ENCODE measurements around the gene KBTBD13. TPM values are rescaled to one million over a fixed set of nuclear protein-coding genes. Genes with fewer than 3 reads are reported as not detected.

Gene KBTBD13
- total and polyA plus RNA-seq, 2 experiments from 2014 or later, result not detected

- no peaks in the 10 kb centered on the region for H3K9me2 ChIP-seq (ENCODE audit: insufficient read depth)
- Mint-ChIP-seq H3K4me1 (no peaks in the 10 kb centered on the region; the same call in 2 of the 3 replicates), H3K9me3 (no peaks in the 10 kb centered on the region), H3K27me3 (ENCODE audit: insufficient read depth, low read depth, poor library complexity) (peaks cover 1% of the 10 kb centered on the region), H3K27ac (no peak overlapping the region), H3K4me3 (no peak overlapping the region), H3K36me3 (ENCODE audit: low read depth) (no peaks in the 10 kb centered on the region)
- H3K4me1 ChIP-seq (ENCODE audit: insufficient read depth), result no peaks in the 10 kb centered on the region
- no peaks in the 10 kb centered on the region for H3K27me3 ChIP-seq (ENCODE audit: insufficient read depth)
- DNase-seq (ENCODE audit: low spot score), result no peak
- no peaks in the 10 kb centered on the region for H3K79me2 ChIP-seq (replicated peaks; ENCODE audit: insufficient read depth)
- no peak overlapping the region for H3K4me3 ChIP-seq
- no peak overlapping the region for H2AFZ ChIP-seq
- no peaks in the 10 kb centered on the region for H4K20me1 ChIP-seq (replicated peaks; ENCODE audit: insufficient read depth)
- H3K36me3 ChIP-seq (ENCODE audit: insufficient read depth), result no peaks in the 10 kb centered on the region
- ATAC-seq, result no peak
- TF ChIP-seq POLR2AphosphoS5 (IDR thresholded peaks at IDR 0.05; ENCODE audit: low read depth) (no peak), JUNB (IDR thresholded peaks at IDR 0.05; ENCODE audit: unreplicated experiment) (no peak), ZNF114 (CRISPR knock-in tag; IDR thresholded peaks at IDR 0.05) (no peak), NANOG (IDR thresholded peaks at IDR 0.05; ENCODE audit: borderline replicate concordance) (no peak)
- TF ChIP-seq, protein P1, sequence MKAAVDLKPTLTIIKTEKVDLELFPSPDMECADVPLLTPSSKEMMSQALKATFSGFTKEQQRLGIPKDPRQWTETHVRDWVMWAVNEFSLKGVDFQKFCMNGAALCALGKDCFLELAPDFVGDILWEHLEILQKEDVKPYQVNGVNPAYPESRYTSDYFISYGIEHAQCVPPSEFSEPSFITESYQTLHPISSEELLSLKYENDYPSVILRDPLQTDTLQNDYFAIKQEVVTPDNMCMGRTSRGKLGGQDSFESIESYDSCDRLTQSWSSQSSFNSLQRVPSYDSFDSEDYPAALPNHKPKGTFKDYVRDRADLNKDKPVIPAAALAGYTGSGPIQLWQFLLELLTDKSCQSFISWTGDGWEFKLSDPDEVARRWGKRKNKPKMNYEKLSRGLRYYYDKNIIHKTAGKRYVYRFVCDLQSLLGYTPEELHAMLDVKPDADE (IDR thresholded peaks at IDR 0.05), result no peak
- no peak overlapping the region for H3K4me2 ChIP-seq
- no peak overlapping the region for H3K27ac ChIP-seq (ENCODE audit: low read depth)
- no peaks in the 10 kb centered on the region for H3F3A ChIP-seq (replicated peaks; ENCODE audit: low read depth)
Observed at GRCh38 chr15:65041787-65042186, 34.8 kb upstream of the KBTBD13 start.

- no peak overlapping the region for H3K4me2 ChIP-seq
- H2AFZ ChIP-seq, result no peak overlapping the region
- H3K27me3 ChIP-seq (ENCODE audit: insufficient read depth), result no peaks in the 10 kb centered on the region
- peaks cover 1% of the 10 kb centered on the region for H3K27me3 Mint-ChIP-seq (ENCODE audit: insufficient read depth, low read depth, poor library complexity)
- no peaks in the 10 kb centered on the region for H4K20me1 ChIP-seq (replicated peaks; ENCODE audit: insufficient read depth)
- H3K9me2 ChIP-seq (ENCODE audit: insufficient read depth), result no peaks in the 10 kb centered on the region
- H3K36me3 ChIP-seq (ENCODE audit: insufficient read depth), result no peaks in the 10 kb centered on the region
- H3K4me3 Mint-ChIP-seq, result no peak overlapping the region
- no peaks in the 10 kb centered on the region for H3K4me1 ChIP-seq (ENCODE audit: insufficient read depth)
- no peaks in the 10 kb centered on the region; the same call in 2 of the 3 replicates for H3K4me1 Mint-ChIP-seq
- no peaks in the 10 kb centered on the region for H3F3A ChIP-seq (replicated peaks; ENCODE audit: low read depth)
- DNase-seq (ENCODE audit: low spot score), result no peak
- H3K9me3 Mint-ChIP-seq, result no peaks in the 10 kb centered on the region
- H3K27ac ChIP-seq (ENCODE audit: low read depth), result no peak overlapping the region
- no peak for ATAC-seq
- no peak overlapping the region for H3K4me3 ChIP-seq
- H3K27ac Mint-ChIP-seq, result no peak overlapping the region
- no peaks in the 10 kb centered on the region for H3K36me3 Mint-ChIP-seq (ENCODE audit: low read depth)
- no peaks in the 10 kb centered on the region for H3K79me2 ChIP-seq (replicated peaks; ENCODE audit: insufficient read depth)
- TF ChIP-seq NANOG (IDR thresholded peaks at IDR 0.05; ENCODE audit: borderline replicate concordance) (no peak), POLR2AphosphoS5 (IDR thresholded peaks at IDR 0.05; ENCODE audit: low read depth) (no peak), ZNF114 (CRISPR knock-in tag; IDR thresholded peaks at IDR 0.05) (no peak), EZH2phosphoT487 (IDR thresholded peaks at IDR 0.05; ENCODE audit: unreplicated experiment) (no peak), JUNB (IDR thresholded peaks at IDR 0.05; ENCODE audit: unreplicated experiment) (no peak), CREB1 (CRISPR knock-in tag; IDR thresholded peaks at IDR 0.05; ENCODE audit: low read depth) (no peak), ZNF331 (CRISPR knock-in tag; IDR thresholded peaks at IDR 0.05; ENCODE audit: low read depth) (no peak), CTCF (conservative IDR thresholded peaks at IDR 0.05; ENCODE audit: low read depth in 2 of 2) (no peak)
- TF ChIP-seq, protein P2, sequence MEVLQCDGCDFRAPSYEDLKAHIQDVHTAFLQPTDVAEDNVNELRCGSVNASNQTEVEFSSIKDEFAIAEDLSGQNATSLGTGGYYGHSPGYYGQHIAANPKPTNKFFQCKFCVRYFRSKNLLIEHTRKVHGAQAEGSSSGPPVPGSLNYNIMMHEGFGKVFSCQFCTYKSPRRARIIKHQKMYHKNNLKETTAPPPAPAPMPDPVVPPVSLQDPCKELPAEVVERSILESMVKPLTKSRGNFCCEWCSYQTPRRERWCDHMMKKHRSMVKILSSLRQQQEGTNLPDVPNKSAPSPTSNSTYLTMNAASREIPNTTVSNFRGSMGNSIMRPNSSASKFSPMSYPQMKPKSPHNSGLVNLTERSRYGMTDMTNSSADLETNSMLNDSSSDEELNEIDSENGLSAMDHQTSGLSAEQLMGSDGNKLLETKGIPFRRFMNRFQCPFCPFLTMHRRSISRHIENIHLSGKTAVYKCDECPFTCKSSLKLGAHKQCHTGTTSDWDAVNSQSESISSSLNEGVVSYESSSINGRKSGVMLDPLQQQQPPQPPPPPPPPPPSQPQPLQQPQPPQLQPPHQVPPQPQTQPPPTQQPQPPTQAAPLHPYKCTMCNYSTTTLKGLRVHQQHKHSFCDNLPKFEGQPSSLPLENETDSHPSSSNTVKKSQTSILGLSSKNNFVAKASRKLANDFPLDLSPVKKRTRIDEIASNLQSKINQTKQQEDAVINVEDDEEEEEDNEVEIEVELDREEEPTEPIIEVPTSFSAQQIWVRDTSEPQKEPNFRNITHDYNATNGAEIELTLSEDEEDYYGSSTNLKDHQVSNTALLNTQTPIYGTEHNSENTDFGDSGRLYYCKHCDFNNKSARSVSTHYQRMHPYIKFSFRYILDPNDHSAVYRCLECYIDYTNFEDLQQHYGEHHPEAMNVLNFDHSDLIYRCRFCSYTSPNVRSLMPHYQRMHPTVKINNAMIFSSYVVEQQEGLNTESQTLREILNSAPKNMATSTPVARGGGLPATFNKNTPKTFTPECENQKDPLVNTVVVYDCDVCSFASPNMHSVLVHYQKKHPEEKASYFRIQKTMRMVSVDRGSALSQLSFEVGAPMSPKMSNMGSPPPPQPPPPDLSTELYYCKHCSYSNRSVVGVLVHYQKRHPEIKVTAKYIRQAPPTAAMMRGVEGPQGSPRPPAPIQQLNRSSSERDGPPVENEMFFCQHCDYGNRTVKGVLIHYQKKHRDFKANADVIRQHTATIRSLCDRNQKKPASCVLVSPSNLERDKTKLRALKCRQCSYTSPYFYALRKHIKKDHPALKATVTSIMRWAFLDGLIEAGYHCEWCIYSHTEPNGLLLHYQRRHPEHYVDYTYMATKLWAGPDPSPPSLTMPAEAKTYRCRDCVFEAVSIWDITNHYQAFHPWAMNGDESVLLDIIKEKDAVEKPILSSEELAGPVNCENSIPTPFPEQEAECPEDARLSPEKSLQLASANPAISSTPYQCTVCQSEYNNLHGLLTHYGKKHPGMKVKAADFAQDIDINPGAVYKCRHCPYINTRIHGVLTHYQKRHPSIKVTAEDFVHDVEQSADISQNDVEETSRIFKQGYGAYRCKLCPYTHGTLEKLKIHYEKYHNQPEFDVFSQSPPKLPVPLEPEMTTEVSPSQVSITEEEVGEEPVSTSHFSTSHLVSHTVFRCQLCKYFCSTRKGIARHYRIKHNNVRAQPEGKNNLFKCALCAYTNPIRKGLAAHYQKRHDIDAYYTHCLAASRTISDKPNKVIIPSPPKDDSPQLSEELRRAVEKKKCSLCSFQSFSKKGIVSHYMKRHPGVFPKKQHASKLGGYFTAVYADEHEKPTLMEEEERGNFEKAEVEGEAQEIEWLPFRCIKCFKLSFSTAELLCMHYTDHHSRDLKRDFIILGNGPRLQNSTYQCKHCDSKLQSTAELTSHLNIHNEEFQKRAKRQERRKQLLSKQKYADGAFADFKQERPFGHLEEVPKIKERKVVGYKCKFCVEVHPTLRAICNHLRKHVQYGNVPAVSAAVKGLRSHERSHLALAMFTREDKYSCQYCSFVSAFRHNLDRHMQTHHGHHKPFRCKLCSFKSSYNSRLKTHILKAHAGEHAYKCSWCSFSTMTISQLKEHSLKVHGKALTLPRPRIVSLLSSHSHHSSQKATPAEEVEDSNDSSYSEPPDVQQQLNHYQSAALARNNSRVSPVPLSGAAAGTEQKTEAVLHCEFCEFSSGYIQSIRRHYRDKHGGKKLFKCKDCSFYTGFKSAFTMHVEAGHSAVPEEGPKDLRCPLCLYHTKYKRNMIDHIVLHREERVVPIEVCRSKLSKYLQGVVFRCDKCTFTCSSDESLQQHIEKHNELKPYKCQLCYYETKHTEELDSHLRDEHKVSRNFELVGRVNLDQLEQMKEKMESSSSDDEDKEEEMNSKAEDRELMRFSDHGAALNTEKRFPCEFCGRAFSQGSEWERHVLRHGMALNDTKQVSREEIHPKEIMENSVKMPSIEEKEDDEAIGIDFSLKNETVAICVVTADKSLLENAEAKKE (CRISPR knock-in tag; IDR thresholded peaks at IDR 0.05), result no peak
- TF ChIP-seq, protein P1 (IDR thresholded peaks at IDR 0.05), result no peak
Observed at GRCh38 chr15:65042776-65043327, 33.7 kb upstream of the KBTBD13 start.
